Measurements from ENCODE around the gene AGAP1.
"Not testable (repeated sequence)": the region's sequence is repeated elsewhere in the genome, so short reads cannot be mapped to it uniquely, and the experiment has no call there.

Gene AGAP1

GRCh38 chr2:236042087-236042486 is 548.2 kb downstream of the AGAP1 start:
- DNase-seq (ENCODE audit: low read depth): no peak

- no peak for DNase-seq (ENCODE audit: low read depth)
These were observed 550.3 kb downstream of the AGAP1 start for GRCh38 chr2:236044191-236044590.

- DNase-seq (ENCODE audit: low read depth): no peak
These were observed 551.7 kb downstream of the AGAP1 start for GRCh38 chr2:236045251-236046235.

GRCh38 chr2:236046715-236047114 is 552.9 kb downstream of the AGAP1 start:
- DNase-seq (ENCODE audit: low read depth): no peak

GRCh38 chr2:236047176-236047575 is 553.3 kb downstream of the AGAP1 start:
- DNase-seq (ENCODE audit: low read depth): no peak

GRCh38 chr2:236047886-236048540 is 554.2 kb downstream of the AGAP1 start:
- DNase-seq (ENCODE audit: low read depth): no peak

- no peak for DNase-seq (ENCODE audit: low read depth)
These were observed 556.1 kb downstream of the AGAP1 start for GRCh38 chr2:236049981-236050380.

- no peak for DNase-seq (ENCODE audit: low read depth)
These were observed 557.5 kb downstream of the AGAP1 start for GRCh38 chr2:236051351-236051750.

GRCh38 chr2:236051806-236052205 is 558.0 kb downstream of the AGAP1 start:
- DNase-seq (ENCODE audit: low read depth): no peak

- DNase-seq (ENCODE audit: low read depth): no peak
These were observed 558.4 kb downstream of the AGAP1 start for GRCh38 chr2:236052206-236052605.

- no peak for DNase-seq (ENCODE audit: low read depth)
These were observed 559.3 kb downstream of the AGAP1 start for GRCh38 chr2:236052926-236053821.

- no peak for DNase-seq (ENCODE audit: low read depth)
These were observed 560.3 kb downstream of the AGAP1 start for GRCh38 chr2:236054125-236054524.

- no peak for DNase-seq (ENCODE audit: low read depth)
These were observed 560.9 kb downstream of the AGAP1 start for GRCh38 chr2:236054621-236055305.

GRCh38 chr2:236055471-236055870 is 561.6 kb downstream of the AGAP1 start:
- DNase-seq (ENCODE audit: low read depth): no peak

- DNase-seq (ENCODE audit: low read depth): no peak
These were observed 562.3 kb downstream of the AGAP1 start for GRCh38 chr2:236056141-236056540.

GRCh38 chr2:236057375-236057774 is 563.5 kb downstream of the AGAP1 start:
- no peak for DNase-seq (ENCODE audit: low read depth)

- no peak for DNase-seq (ENCODE audit: low read depth)
These were observed 567.7 kb downstream of the AGAP1 start for GRCh38 chr2:236061497-236061896.

- no peak for DNase-seq (ENCODE audit: low read depth)
These were observed 568.1 kb downstream of the AGAP1 start for GRCh38 chr2:236061899-236062298.

GRCh38 chr2:236062806-236063205 is 569.0 kb downstream of the AGAP1 start:
- not testable (repeated sequence) for DNase-seq (ENCODE audit: low read depth)

GRCh38 chr2:236063994-236064393 is 570.2 kb downstream of the AGAP1 start:
- no peak for DNase-seq (ENCODE audit: low read depth)
